Measurements from ENCODE around the gene SETD4.
"Not testable (repeated sequence)": the region's sequence is repeated elsewhere in the genome, so short reads cannot be mapped to it uniquely, and the experiment has no call there.

Gene SETD4

DNA sequence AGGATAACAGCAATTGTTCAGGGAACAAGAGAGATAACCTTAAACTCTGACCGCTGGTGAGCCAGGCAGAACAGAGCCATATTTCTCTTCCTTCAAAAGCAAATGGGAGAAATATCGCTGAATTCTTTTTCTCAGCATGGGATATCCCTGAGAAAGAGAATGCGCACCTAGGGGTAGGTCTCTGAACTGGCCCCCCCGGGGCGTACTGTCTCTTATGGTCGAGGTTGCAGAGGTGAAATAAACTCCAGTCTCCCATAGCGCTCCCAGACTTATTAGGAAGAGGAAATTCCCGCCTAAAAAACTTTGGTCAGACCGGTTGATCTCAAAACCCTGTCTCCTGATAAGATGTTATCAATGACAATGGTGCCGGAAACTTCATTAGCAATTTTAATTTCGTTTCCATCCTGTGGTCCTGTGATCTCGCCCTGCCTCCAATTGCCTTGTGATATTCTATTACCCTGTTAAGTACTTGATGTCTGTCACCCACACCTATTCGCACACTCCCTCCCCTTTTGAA lies 39.4 kb upstream of the SETD4 start:
- H3K27me3 ChIP-seq (replicated peaks in 2 of 5; ENCODE audit: control insufficient read depth in 4 of 5, insufficient read depth in 5 of 5, low read length in 4 of 5); H3K27ac ChIP-seq (ENCODE audit: insufficient read depth in 1 of 2, low read depth in 1 of 2, low read length in 2 of 2, poor library complexity in 1 of 2, severe bottlenecking in 2 of 2); POLR2A ChIA-PET; DNase-seq; H3K9me3 ChIP-seq (ENCODE audit: control extremely low read depth in 1 of 5, control insufficient read depth in 4 of 5, insufficient read depth in 2 of 5, low read depth in 1 of 5, low read length in 4 of 5); H3K4me3 ChIP-seq (ENCODE audit: control insufficient read depth in 1 of 7, extremely low read depth in 1 of 7, insufficient read depth in 4 of 7, low read depth in 2 of 7, low read length in 6 of 7); H3K36me3 ChIP-seq (ENCODE audit: control insufficient read depth in 4 of 4, insufficient read depth in 4 of 4, low read length in 3 of 4): not testable (repeated sequence)
- CTCF ChIA-PET: interaction anchor here (1.5 to 1.6 kb wide), 2 partner anchors 15 to 49 kb away, joined by 3 to 6 read pairs; no protein-coding TSS in a partner anchor
- WGBS (ENCODE audit: insufficient coverage): 90% methylated on average over 8 of the region's 13 CpGs
- H3K4me1 ChIP-seq (ENCODE audit: control extremely low read depth in 1 of 4, control insufficient read depth in 4 of 4, insufficient read depth in 4 of 4, low read length in 3 of 4): peaks cover 0 to 24% (median 13%) of the 10 kb centered on the region in 4 experiments

- Histone ChIP-seq H3K27me3 (replicated peaks in 2 of 5; ENCODE audit: control insufficient read depth in 4 of 5, insufficient read depth in 5 of 5, low read length in 4 of 5) (no peaks in the 10 kb centered on the region), H3K4me3 (ENCODE audit: control insufficient read depth in 1 of 7, extremely low read depth in 1 of 7, insufficient read depth in 4 of 7, low read depth in 2 of 7, low read length in 6 of 7) (no peak overlapping the region), H3K9me3 (ENCODE audit: control extremely low read depth in 1 of 5, control insufficient read depth in 4 of 5, insufficient read depth in 2 of 5, low read depth in 1 of 5, low read length in 4 of 5) (peaks cover 0 to 10% (median 1%) of the 10 kb centered on the region in 5 experiments), H3K27ac (ENCODE audit: insufficient read depth in 1 of 2, low read depth in 1 of 2, low read length in 2 of 2, poor library complexity in 1 of 2, severe bottlenecking in 2 of 2) (no peak overlapping the region), H3K36me3 (ENCODE audit: control insufficient read depth in 4 of 4, insufficient read depth in 4 of 4, low read length in 3 of 4) (no peaks in the 10 kb centered on the region), H3K4me1 (ENCODE audit: control extremely low read depth in 1 of 4, control insufficient read depth in 4 of 4, insufficient read depth in 4 of 4, low read length in 3 of 4) (peaks cover 0 to 20% (median 11%) of the 10 kb centered on the region in 4 experiments)
- 78% methylated on average over 3 of the region's 3 CpGs for WGBS (ENCODE audit: insufficient coverage)
- POLR2A ChIA-PET: no interaction called here
- DNase-seq: no peak
- CTCF ChIA-PET: interaction anchor here (0.8 kb wide), 1 partner anchor 13 kb away, joined by 3 read pairs; no protein-coding TSS in a partner anchor
These were observed 38.7 kb upstream of the SETD4 start for GRCh38 chr21:36099000-36099399.

DNA sequence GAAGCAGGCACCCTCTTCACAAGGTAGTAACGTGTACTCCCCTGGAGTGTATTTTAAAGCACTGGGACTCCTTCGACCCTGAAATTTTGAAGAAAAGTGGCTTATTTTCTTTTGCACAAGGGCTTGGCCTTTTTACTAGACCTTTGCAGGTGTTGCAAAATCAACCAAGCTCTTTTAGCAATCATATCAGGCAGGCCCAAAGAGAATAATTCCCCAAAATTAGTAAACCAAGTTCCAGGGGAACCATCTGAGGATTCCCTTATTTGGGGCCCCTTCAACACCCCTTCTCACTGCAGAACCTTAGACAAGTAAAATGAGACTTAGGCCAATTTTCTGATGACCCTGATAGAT lies 37.8 kb upstream of the SETD4 start:
- POLR2A ChIA-PET: interaction anchor here (0.6 kb wide), 1 partner anchor 28 kb away, joined by 3 read pairs; no protein-coding TSS in a partner anchor
- CTCF ChIA-PET: no interaction called here
- WGBS (ENCODE audit: insufficient coverage): 8% methylated on average over 2 of the region's 2 CpGs

DNA sequence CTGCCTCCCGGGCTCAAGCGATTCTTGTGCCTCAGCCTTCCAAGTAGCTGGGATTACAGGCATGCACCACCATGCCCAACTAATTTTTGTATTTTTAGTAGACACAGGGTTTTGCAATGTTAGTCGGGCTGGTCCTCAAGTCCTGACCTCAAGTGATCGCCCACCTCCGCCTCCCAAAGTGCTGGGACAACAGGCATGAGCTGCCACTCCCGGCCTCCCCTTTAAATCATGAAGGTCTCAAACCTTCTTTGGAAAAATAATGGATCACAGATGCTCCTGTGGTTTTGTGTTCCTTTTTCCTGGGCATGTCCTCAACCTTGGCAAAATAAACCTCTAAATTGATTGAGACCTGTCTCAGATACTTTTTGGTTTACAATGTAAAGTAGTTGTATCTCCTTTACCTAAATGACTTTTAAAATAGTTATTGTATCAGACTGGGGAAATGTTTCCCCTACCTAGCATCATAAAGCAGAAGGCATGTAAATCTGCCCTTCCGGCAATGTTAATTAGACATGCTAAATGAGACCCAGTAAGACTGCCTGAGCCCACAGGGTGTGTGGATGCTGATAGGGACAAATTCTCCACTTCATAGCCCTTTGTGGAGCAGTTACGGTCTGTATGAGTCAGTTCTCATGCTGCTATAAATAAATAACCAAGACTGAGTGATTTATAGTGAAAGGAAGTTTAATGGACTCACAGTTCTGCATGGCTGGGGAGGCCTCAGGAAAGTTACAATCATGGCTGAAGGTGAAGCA lies 37.3 kb upstream of the SETD4 start:
- Histone ChIP-seq H3K36me3 (ENCODE audit: control insufficient read depth in 4 of 4, insufficient read depth in 4 of 4, low read length in 3 of 4) (no peaks in the 10 kb centered on the region), H3K4me1 (ENCODE audit: control extremely low read depth in 1 of 4, control insufficient read depth in 4 of 4, insufficient read depth in 4 of 4, low read length in 3 of 4) (peaks cover 0 to 20% (median 11%) of the 10 kb centered on the region in 4 experiments), H3K4me3 (ENCODE audit: control insufficient read depth in 1 of 7, extremely low read depth in 1 of 7, insufficient read depth in 4 of 7, low read depth in 2 of 7, low read length in 6 of 7) (no peak overlapping the region), H3K27me3 (replicated peaks in 2 of 5; ENCODE audit: control insufficient read depth in 4 of 5, insufficient read depth in 5 of 5, low read length in 4 of 5) (no peaks in the 10 kb centered on the region), H3K27ac (ENCODE audit: insufficient read depth in 1 of 2, low read depth in 1 of 2, low read length in 2 of 2, poor library complexity in 1 of 2, severe bottlenecking in 2 of 2) (no peak overlapping the region), H3K9me3 (ENCODE audit: control extremely low read depth in 1 of 5, control insufficient read depth in 4 of 5, insufficient read depth in 2 of 5, low read depth in 1 of 5, low read length in 4 of 5) (peaks cover 0 to 24% (median 12%) of the 10 kb centered on the region in 5 experiments)
- 72% methylated on average over 7 of the region's 8 CpGs for WGBS (ENCODE audit: insufficient coverage)
- DNase-seq: peak; percentile 75 to 97 (median 96)
- POLR2A ChIA-PET: interaction anchor here (0.6 kb wide), 1 partner anchor 27 kb away, joined by 3 read pairs; no protein-coding TSS in a partner anchor
- CTCF ChIA-PET: interaction anchor here (1.0 to 2.3 kb wide), 2 partner anchors 11 to 21 kb away, joined by 4 to 7 read pairs; no protein-coding TSS in a partner anchor

More for the DNA sequence above, 37.8 kb upstream of the SETD4 start:
- Histone ChIP-seq H3K27ac (ENCODE audit: insufficient read depth in 1 of 2, low read depth in 1 of 2, low read length in 2 of 2, poor library complexity in 1 of 2, severe bottlenecking in 2 of 2) (no peak overlapping the region), H3K27me3 (replicated peaks in 2 of 5; ENCODE audit: control insufficient read depth in 4 of 5, insufficient read depth in 5 of 5, low read length in 4 of 5) (no peaks in the 10 kb centered on the region), H3K36me3 (ENCODE audit: control insufficient read depth in 4 of 4, insufficient read depth in 4 of 4, low read length in 3 of 4) (no peaks in the 10 kb centered on the region), H3K4me3 (ENCODE audit: control insufficient read depth in 1 of 7, extremely low read depth in 1 of 7, insufficient read depth in 4 of 7, low read depth in 2 of 7, low read length in 6 of 7) (peak overlapping the region in 1 of 7 experiments; percentile 36), H3K9me3 (ENCODE audit: control extremely low read depth in 1 of 5, control insufficient read depth in 4 of 5, insufficient read depth in 2 of 5, low read depth in 1 of 5, low read length in 4 of 5) (peaks cover 1 to 19% (median 7%) of the 10 kb centered on the region in 5 experiments), H3K4me1 (ENCODE audit: control extremely low read depth in 1 of 4, control insufficient read depth in 4 of 4, insufficient read depth in 4 of 4, low read length in 3 of 4) (peaks cover 0 to 20% (median 11%) of the 10 kb centered on the region in 4 experiments)
- no peak for DNase-seq

GRCh38 chr21:36096398-36097290 lies 36.3 kb upstream of the SETD4 start:
- H3K27me3 ChIP-seq (replicated peaks in 2 of 5; ENCODE audit: control insufficient read depth in 4 of 5, insufficient read depth in 5 of 5, low read length in 4 of 5): no peaks in the 10 kb centered on the region
- ChIA-PET POLR2A (interaction anchor here (0.7 kb wide), 1 partner anchor 1198 kb away, joined by 7 read pairs; no protein-coding TSS in a partner anchor), CTCF (interaction anchor here (0.6 to 2.3 kb wide), 4 partner anchors 10 to 1390 kb away, joined by 3 to 7 read pairs (median 4); no protein-coding TSS in a partner anchor)
- H3K9me3 ChIP-seq (ENCODE audit: control extremely low read depth in 1 of 5, control insufficient read depth in 4 of 5, insufficient read depth in 2 of 5, low read depth in 1 of 5, low read length in 4 of 5): peaks cover 0 to 25% (median 12%) of the 10 kb centered on the region in 5 experiments
- no peak for DNase-seq
- H3K36me3 ChIP-seq (ENCODE audit: control insufficient read depth in 4 of 4, insufficient read depth in 4 of 4, low read length in 3 of 4): no peaks in the 10 kb centered on the region
- peaks cover 0 to 20% (median 11%) of the 10 kb centered on the region in 4 experiments for H3K4me1 ChIP-seq (ENCODE audit: control extremely low read depth in 1 of 4, control insufficient read depth in 4 of 4, insufficient read depth in 4 of 4, low read length in 3 of 4)
- H3K4me3 ChIP-seq (ENCODE audit: control insufficient read depth in 1 of 7, extremely low read depth in 1 of 7, insufficient read depth in 4 of 7, low read depth in 2 of 7, low read length in 6 of 7): no peak overlapping the region
- H3K27ac ChIP-seq (ENCODE audit: insufficient read depth in 1 of 2, low read depth in 1 of 2, low read length in 2 of 2, poor library complexity in 1 of 2, severe bottlenecking in 2 of 2): no peak overlapping the region
- 75% methylated on average over 1 of the region's 1 CpG for WGBS (ENCODE audit: insufficient coverage)

GRCh38 chr21:36093512-36093911 lies 33.2 kb upstream of the SETD4 start:
- ChIA-PET POLR2A (no interaction called here), CTCF (interaction anchor here (1.1 kb wide), 1 partner anchor 11 kb away, joined by 4 read pairs; no protein-coding TSS in a partner anchor)
- WGBS (ENCODE audit: insufficient coverage): 100% methylated on average over 1 of the region's 1 CpG

More at GRCh38 chr21:36093512-36093911, 33.2 kb upstream of the SETD4 start:
- Histone ChIP-seq H3K4me1 (ENCODE audit: control extremely low read depth in 1 of 4, control insufficient read depth in 4 of 4, insufficient read depth in 4 of 4, low read length in 3 of 4) (peaks cover 0 to 18% (median 10%) of the 10 kb centered on the region in 4 experiments), H3K27me3 (replicated peaks in 2 of 5; ENCODE audit: control insufficient read depth in 4 of 5, insufficient read depth in 5 of 5, low read length in 4 of 5) (no peaks in the 10 kb centered on the region), H3K9me3 (ENCODE audit: control extremely low read depth in 1 of 5, control insufficient read depth in 4 of 5, insufficient read depth in 2 of 5, low read depth in 1 of 5, low read length in 4 of 5) (peaks cover 0 to 25% (median 12%) of the 10 kb centered on the region in 5 experiments), H3K36me3 (ENCODE audit: control insufficient read depth in 4 of 4, insufficient read depth in 4 of 4, low read length in 3 of 4) (no peaks in the 10 kb centered on the region), H3K27ac (ENCODE audit: insufficient read depth in 1 of 2, low read depth in 1 of 2, low read length in 2 of 2, poor library complexity in 1 of 2, severe bottlenecking in 2 of 2) (no peak overlapping the region), H3K4me3 (ENCODE audit: control insufficient read depth in 1 of 7, extremely low read depth in 1 of 7, insufficient read depth in 4 of 7, low read depth in 2 of 7, low read length in 6 of 7) (no peak overlapping the region)
- DNase-seq: no peak

Measured in common myeloid progenitor, CD34-positive (primary cell).